Measurements from ENCODE around the gene GALNT12.

Gene GALNT12

GRCh38 chr9:98882569-98882923 lies 75.1 kb downstream of the GALNT12 start:
- DNase-seq: no peak

DNA sequence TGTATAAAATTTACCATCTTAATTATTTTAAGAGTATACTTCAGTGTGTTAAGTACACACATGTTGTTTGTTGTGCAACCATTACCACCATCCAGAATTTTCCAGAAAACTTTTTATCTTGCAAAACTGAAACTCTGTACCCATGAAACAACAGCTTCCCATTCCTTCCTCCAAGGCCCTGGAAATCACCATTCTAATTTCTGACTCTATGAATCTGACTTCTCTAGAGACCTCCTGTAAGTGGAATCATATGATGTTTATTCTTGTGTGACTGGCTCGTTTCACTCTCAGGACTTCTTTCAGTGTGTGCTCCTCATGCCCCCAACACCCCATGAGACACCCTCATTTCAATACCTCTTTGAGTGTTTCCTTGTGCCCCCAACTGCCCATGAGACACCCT lies 75.8 kb downstream of the GALNT12 start:
- no peak for DNase-seq

GRCh38 chr9:98884849-98885248 lies 77.4 kb downstream of the GALNT12 start:
- no peak for DNase-seq

DNA sequence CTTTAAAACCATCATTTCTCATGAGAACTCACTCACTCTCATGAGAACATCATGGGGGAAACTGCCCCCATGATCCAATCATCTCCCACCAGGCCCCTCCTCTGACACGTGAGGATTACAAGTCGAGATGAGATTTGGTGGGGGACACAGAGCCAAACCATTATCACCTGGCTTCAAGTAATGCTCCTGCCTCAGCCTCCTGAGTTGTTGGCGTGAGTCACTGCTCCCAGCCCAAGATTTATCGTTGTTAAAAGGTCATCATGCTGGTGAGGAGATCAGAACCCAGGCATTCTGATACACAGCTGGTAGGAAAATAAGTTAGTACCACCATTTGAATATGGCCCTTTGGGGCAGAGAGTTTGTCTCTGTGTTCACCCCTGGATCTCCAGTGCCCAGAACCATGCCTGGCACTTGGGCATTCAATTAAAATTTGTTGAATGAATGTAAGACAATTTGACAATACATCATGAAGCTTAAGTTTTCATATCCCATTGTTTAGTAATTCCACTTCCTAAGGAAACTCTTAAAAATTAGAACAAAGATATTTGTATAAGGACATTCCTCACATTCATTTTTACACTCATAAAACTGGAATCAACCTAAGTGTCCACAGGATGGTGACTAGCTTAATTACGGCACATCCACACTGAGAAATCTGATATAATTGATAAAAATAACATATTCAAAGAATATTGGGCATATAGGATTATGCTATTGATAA lies 78.3 kb downstream of the GALNT12 start:
- no peak for DNase-seq

DNA sequence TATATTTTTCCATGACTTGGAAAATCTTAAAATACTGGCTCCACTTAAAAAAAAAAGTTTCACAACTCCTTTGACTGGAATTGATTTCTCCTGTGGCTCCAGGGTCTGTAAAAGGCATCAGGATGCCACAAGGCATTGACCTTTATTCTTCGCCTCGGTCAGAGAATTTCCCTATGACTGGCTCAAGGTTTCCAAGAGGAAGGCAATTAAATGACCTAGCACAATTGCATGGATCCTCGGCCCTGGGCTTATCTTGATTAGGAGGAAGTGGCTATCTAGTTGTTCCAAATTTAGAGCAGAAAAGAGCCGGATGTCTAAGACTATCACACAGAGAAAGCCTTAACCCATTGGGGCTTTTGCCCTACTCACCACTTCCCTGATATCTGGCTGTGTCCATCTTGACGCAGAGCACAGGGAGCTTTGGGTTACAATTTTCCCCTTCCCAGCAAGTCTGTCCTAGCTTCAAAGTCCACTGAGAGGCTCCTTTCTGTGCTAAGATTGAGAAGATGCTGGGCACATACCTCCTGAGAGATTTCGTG lies 79.3 kb downstream of the GALNT12 start:
- no peak for DNase-seq

- no peak for DNase-seq
Measured at GRCh38 chr9:98887918-98888510, 80.5 kb downstream of the GALNT12 start.

GRCh38 chr9:98888801-98889421 lies 81.4 kb downstream of the GALNT12 start:
- no peak for DNase-seq

- no peak for DNase-seq
Measured at GRCh38 chr9:98890256-98890655, 82.8 kb downstream of the GALNT12 start.

DNA sequence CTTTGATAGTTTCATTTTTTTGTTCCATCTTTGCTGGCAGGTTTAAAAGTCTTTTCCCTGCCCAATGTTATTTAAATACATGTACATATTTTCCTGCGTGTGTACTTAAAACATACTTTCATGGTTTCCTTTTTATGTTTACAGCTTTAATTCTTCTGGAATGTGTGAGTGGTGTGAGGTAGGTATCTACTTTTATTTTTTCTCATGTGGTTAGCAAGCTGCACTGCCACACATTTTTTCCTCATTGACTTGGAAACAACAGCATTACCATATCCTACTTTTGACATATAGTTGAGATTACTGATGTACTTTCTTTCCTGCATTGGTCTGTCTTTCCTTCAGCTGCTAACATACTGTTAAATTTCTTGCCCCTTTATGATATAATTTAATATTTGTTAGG lies 84.8 kb downstream of the GALNT12 start:
- DNase-seq: no peak

DNA sequence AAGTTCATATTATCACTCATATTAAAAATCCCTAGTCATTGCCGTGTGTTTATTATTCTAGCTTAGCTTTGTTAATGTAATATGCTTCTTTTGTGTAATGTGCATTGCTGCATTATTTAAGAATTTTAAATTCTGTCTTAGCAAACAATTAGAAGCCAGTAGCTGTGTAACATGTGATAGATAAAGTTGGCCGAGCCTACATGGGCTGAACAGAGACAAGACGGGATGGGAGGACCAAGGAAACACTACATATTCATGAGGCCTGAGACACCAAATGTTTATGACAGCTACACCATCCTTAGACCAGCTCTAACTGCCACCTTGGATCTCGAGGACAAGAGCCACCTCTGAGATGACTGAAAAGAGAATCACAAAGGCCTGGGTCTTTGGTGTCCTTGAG lies 85.2 kb downstream of the GALNT12 start:
- DNase-seq: no peak

GRCh38 chr9:98894171-98894570 lies 86.7 kb downstream of the GALNT12 start:
- no peak for DNase-seq

DNA sequence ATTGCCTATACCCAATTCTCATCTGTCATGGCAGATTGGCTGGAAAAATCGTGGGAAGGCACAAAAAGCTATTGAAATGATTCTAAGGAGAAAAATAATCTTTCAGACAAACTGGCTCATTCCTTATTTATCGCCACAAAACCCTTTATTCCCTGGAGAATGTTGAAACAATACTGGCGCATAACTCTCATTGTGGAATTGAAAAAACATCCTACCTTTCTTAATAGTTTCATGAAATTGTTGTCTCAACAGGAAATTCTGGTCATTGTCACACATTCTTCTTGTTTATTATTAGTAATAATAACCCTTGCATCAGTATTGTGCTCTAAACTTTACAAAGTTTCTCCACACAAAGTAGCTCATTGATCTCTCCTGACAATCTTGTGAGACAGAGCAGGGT lies 87.3 kb downstream of the GALNT12 start:
- no peak for DNase-seq

DNA sequence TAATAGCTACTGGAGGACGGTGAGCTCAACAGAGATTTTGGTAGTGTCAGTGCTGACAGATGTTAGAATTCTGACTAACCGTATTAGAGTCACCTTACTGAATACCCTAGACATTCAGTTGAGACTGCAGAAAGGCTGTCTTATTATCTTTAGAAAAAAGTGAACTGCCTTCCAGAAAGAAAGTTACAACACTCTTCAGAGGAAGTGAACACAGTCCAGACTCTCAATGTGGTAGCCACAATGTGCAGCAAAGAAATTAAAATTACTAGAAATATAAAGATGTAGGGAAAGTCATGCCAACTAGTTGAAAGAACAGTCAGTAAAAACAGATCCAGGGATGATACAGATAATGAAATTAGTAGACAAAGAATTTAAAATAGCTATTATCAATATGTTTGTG lies 89.2 kb downstream of the GALNT12 start:
- DNase-seq: no peak

DNA sequence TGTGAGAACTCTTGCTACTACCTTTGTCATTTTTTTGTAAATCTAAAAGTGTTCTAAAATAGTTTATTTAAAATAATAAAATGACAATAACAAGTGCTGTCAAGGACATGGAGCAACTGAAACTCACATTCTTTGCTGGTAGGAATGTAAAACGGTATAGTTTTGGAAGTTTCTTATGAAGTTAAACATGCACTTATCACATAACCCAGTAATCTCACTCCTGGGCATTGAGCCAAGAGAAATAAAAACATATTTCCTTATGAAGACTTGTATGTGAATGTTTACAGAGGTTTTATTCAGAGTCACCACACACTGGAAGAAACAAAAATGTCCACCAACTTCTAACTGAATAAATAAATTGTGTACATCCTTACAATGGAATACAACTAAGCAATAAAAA lies 90.3 kb downstream of the GALNT12 start:
- DNase-seq: no peak

- DNase-seq: no peak
Measured at GRCh38 chr9:98899408-98900056, 92.1 kb downstream of the GALNT12 start.

All from CD4-positive, alpha-beta T cell treated with Interleukin-15 for 1 hour (primary cell).